Measurements from ENCODE around the gene DDIT3. TPM values are rescaled to one million over a fixed set of nuclear protein-coding genes. Genes with fewer than 3 reads are reported as not detected.

The DDIT3 gene
- total RNA-seq, 2 donors from 2014 or later = 9.9 to 12.4 TPM

GRCh38 chr12:57475271-57476161 lies 44.8 kb downstream of the DDIT3 start:
- no peak overlapping the region for H3K9ac ChIP-seq (ENCODE audit: extremely low read depth, low read length, poor library complexity, severe bottlenecking)
- Mint-ChIP-seq H3K27ac (no peak overlapping the region), H3K4me3 (peak overlapping the region; percentile 51)

GRCh38 chr12:57474862-57475261 lies 45.5 kb downstream of the DDIT3 start:
- Histone ChIP-seq H3K4me3 (ENCODE audit: low read length) (peak overlapping the region; percentile 69), H3K27me3 (ENCODE audit: control insufficient read depth, insufficient read depth, low read length, poor library complexity, severe bottlenecking) (peaks cover 60% of the 10 kb centered on the region), H3K27ac (ENCODE audit: low read depth, low read length) (no peak overlapping the region), H3K36me3 (ENCODE audit: control insufficient read depth, insufficient read depth, low read length) (no peaks in the 10 kb centered on the region), H3K9me3 (ENCODE audit: control insufficient read depth, low read length) (no peaks in the 10 kb centered on the region), H3K9ac (ENCODE audit: extremely low read depth, low read length, poor library complexity, severe bottlenecking) (no peak overlapping the region), H3K4me1 (ENCODE audit: control insufficient read depth, insufficient read depth, low read length) (no peaks in the 10 kb centered on the region)
- Mint-ChIP-seq H3K36me3 (ENCODE audit: low read depth) (no peaks in the 10 kb centered on the region), H3K27ac (no peak overlapping the region), H3K4me1 (peaks cover 24% of the 10 kb centered on the region), H3K27me3 (ENCODE audit: insufficient read depth) (peaks cover 71% of the 10 kb centered on the region), H3K4me3 (peak overlapping the region; percentile 51), H3K9me3 (no peaks in the 10 kb centered on the region)
- no peak for TF ChIP-seq CTCF (conservative IDR thresholded peaks at IDR 0.05)
- 73 to 76% methylated on average over 7 of the region's 7 CpGs for WGBS, 2 experiments (ENCODE audit: insufficient coverage in 1 of 2, insufficient read length in 1 of 2)
- DNase-seq = no peak

More at GRCh38 chr12:57475271-57476161, 44.8 kb downstream of the DDIT3 start:
- H3K4me1 Mint-ChIP-seq = peaks cover 24% of the 10 kb centered on the region
- no peak overlapping the region for H3K27ac ChIP-seq (ENCODE audit: low read depth, low read length)
- H3K9me3 Mint-ChIP-seq = no peaks in the 10 kb centered on the region
- H3K4me3 ChIP-seq (ENCODE audit: low read length) = peak overlapping the region; percentile 69
- H3K36me3 ChIP-seq (ENCODE audit: control insufficient read depth, insufficient read depth, low read length) = no peaks in the 10 kb centered on the region
- 0 to 6% methylated on average over 2 to 84 of the region's 84 CpGs for WGBS, 2 experiments (ENCODE audit: insufficient coverage in 1 of 2, insufficient read length in 1 of 2)
- TF ChIP-seq CTCF (conservative IDR thresholded peaks at IDR 0.05) = no peak
- DNase-seq = peak; percentile 87
- peaks cover 60% of the 10 kb centered on the region for H3K27me3 ChIP-seq (ENCODE audit: control insufficient read depth, insufficient read depth, low read length, poor library complexity, severe bottlenecking)
- H3K27me3 Mint-ChIP-seq (ENCODE audit: insufficient read depth) = peaks cover 74% of the 10 kb centered on the region
- no peaks in the 10 kb centered on the region for H3K9me3 ChIP-seq (ENCODE audit: control insufficient read depth, low read length)
- no peaks in the 10 kb centered on the region for H3K4me1 ChIP-seq (ENCODE audit: control insufficient read depth, insufficient read depth, low read length)
- H3K36me3 Mint-ChIP-seq (ENCODE audit: low read depth) = no peaks in the 10 kb centered on the region

- Histone ChIP-seq H3K27me3 (ENCODE audit: control insufficient read depth, insufficient read depth, low read length, poor library complexity, severe bottlenecking) (peaks cover 60% of the 10 kb centered on the region), H3K9ac (ENCODE audit: extremely low read depth, low read length, poor library complexity, severe bottlenecking) (no peak overlapping the region), H3K4me3 (ENCODE audit: low read length) (no peak overlapping the region), H3K36me3 (ENCODE audit: control insufficient read depth, insufficient read depth, low read length) (no peaks in the 10 kb centered on the region), H3K27ac (ENCODE audit: low read depth, low read length) (no peak overlapping the region), H3K9me3 (ENCODE audit: control insufficient read depth, low read length) (no peaks in the 10 kb centered on the region), H3K4me1 (ENCODE audit: control insufficient read depth, insufficient read depth, low read length) (no peaks in the 10 kb centered on the region)
- Mint-ChIP-seq H3K4me3 (no peak overlapping the region), H3K36me3 (ENCODE audit: low read depth) (no peaks in the 10 kb centered on the region), H3K27ac (no peak overlapping the region), H3K9me3 (no peaks in the 10 kb centered on the region), H3K27me3 (ENCODE audit: insufficient read depth) (peaks cover 66% of the 10 kb centered on the region), H3K4me1 (peaks cover 24% of the 10 kb centered on the region)
- WGBS, 2 experiments (ENCODE audit: insufficient coverage in 1 of 2, insufficient read length in 1 of 2) = 96 to 98% methylated on average over 6 to 8 of the region's 8 CpGs
- no peak for TF ChIP-seq CTCF (conservative IDR thresholded peaks at IDR 0.05)
- no peak for DNase-seq
Observed at GRCh38 chr12:57474430-57474829, 45.9 kb downstream of the DDIT3 start.

Measured in endodermal cell (in vitro differentiated cells).